GM12878 (cell line): Measurements from ENCODE around the gene C1orf35. TPM values are rescaled to one million over a fixed set of nuclear protein-coding genes. Genes with fewer than 3 reads are reported as not detected.

Source experiments
- ATAC-seq: fragments of 200-7000 bp; cut with Tn5 transposase; 3 replicates; pipeline ENCODE4 v1.9.1; 2020; ENCODE audit warnings: mild to moderate bottlenecking, moderate library complexity
- BruUV-seq: library from RNA; stranded (reverse); fragments of 400-500 nt; replicated peaks from 2 replicates; lab custom pipeline; 2021; lab: Mats Ljungman, UMichigan
- CTCF ChIA-PET: fragments of 300-600 bp; sonication (Branson Sonifier 250); formaldehyde crosslinking; extraction: SDS; loops from one replicate; lab custom pipeline; 2021; ENCODE audit warnings: inconsistent platforms; lab: Yijun Ruan, JAX
- POLR2A ChIA-PET: fragments of 350-600 bp; formaldehyde crosslinking; extraction: SDS; loops from one replicate; lab custom pipeline; 2021; ENCODE audit warnings: inconsistent platforms; lab: Charles Lee
- RAD21 ChIA-PET: fragments of 300-600 bp; sonication (Branson Sonifier 250); formaldehyde crosslinking; loops from one replicate; lab custom pipeline; 2023; ENCODE audit warnings: antibody characterized with exemption; ENCODE audit not compliant: unreplicated experiment; lab: Charles Lee
- SMC1A ChIA-PET: fragments of 300-600 bp; sonication (Branson Sonifier 250); formaldehyde crosslinking; loops from one replicate; lab custom pipeline; 2023; ENCODE audit not compliant: unreplicated experiment, uncharacterized antibody; lab: Charles Lee
- DNase-seq: peaks from one replicate; pipeline ENCODE4 v3.0.0-alpha.2; 2011; ENCODE audit warnings: low read depth, low spot score
- FAIRE-seq: peaks from 3 replicates; lab custom pipeline; 2011; peaks lifted over from hg19 to GRCh38; lab: Jason Lieb, UNC
- H2AFZ ChIP-seq: 2 replicates; pipeline ENCODE4 v1.6.0; 2011; ENCODE audit warnings: low read depth, low read length, control low read depth; ENCODE audit not compliant: control insufficient read depth
- H3K27ac ChIP-seq: 2 replicates; pipeline ENCODE4 v1.5.1; 2011; ENCODE audit warnings: control low read depth; ENCODE audit not compliant: control insufficient read depth, insufficient read depth
- H3K27me3 ChIP-seq, 2 experiments: replicated peaks in 1 of 2; 2 replicates each; pipeline versions ENCODE4 v1.6.0 to v1.6.1; 2011; ENCODE audit warnings: low read length in 1 of 2; ENCODE audit not compliant: control insufficient read depth in 2 of 2, insufficient read depth in 2 of 2
- H3K36me3 ChIP-seq, 2 experiments: 2 replicates each; pipeline ENCODE4 v1.5.1; 2011; ENCODE audit warnings: low read length in 1 of 2; ENCODE audit not compliant: control insufficient read depth in 2 of 2, insufficient read depth in 2 of 2
- H3K4me1 ChIP-seq: 2 replicates; pipeline ENCODE4 v1.6.1; 2011; ENCODE audit warnings: mild to moderate bottlenecking, low read length, moderate library complexity, mixed read lengths; ENCODE audit not compliant: control insufficient read depth, insufficient read depth
- H3K4me2 ChIP-seq: 2 replicates; pipeline ENCODE4 v1.6.0; 2011; ENCODE audit warnings: control low read depth; ENCODE audit not compliant: control insufficient read depth, insufficient read depth
- H3K4me3 ChIP-seq: fragments of 200-600 bp; sonication (generic); 2 replicates; pipeline ENCODE4 v1.5.1; 2016
- H3K79me2 ChIP-seq: 2 replicates; pipeline ENCODE4 v1.6.0; 2011; ENCODE audit warnings: low read length; ENCODE audit not compliant: control insufficient read depth, insufficient read depth
- H3K9ac ChIP-seq: 2 replicates; pipeline ENCODE4 v1.8.0; 2011; ENCODE audit warnings: low read length, control low read depth, mixed read lengths; ENCODE audit not compliant: control insufficient read depth, insufficient read depth
- H3K9me3 ChIP-seq: replicated peaks from 3 replicates; pipeline ENCODE4 v1.5.1; 2011; ENCODE audit warnings: mild to moderate bottlenecking, low read length; ENCODE audit not compliant: control insufficient read depth, insufficient read depth
- H4K20me1 ChIP-seq: 2 replicates; pipeline ENCODE4 v1.6.0; 2011; ENCODE audit not compliant: control insufficient read depth, insufficient read depth
- ASH2L ChIP-seq: fragments of 300-600, 200-600 bp; sonication (generic); IDR thresholded peaks from 2 replicates; pipeline ENCODE4 v1.6.1; 2017; ENCODE audit warnings: low read depth, mild to moderate bottlenecking, borderline replicate concordance
- BACH1 ChIP-seq: fragments of 450-650 bp; IDR thresholded peaks from 2 replicates; pipeline ENCODE4 v1.6.1; 2017; ENCODE audit warnings: mild to moderate bottlenecking, borderline replicate concordance
- BCL11A ChIP-seq: IDR thresholded peaks from 2 replicates; pipeline ENCODE4 v1.6.1; 2011; ENCODE audit warnings: low read depth, low read length
- BRCA1 ChIP-seq: IDR thresholded peaks from 2 replicates; pipeline ENCODE4 v1.6.1; 2011; ENCODE audit warnings: low read depth, low read length, improper control_type of control experiment
- CHD4 ChIP-seq: fragments of 200-600 bp; sonication (generic); IDR thresholded peaks from 2 replicates; pipeline ENCODE4 v1.6.1; 2016; ENCODE audit warnings: mild to moderate bottlenecking
- CUX1 ChIP-seq: IDR thresholded peaks from 2 replicates; pipeline ENCODE4 v1.6.1; 2012; ENCODE audit warnings: improper control_type of control experiment, low read depth, low read length; ENCODE audit not compliant: insufficient replicate concordance
- GABPA ChIP-seq: IDR thresholded peaks from 2 replicates; pipeline ENCODE4 v1.6.1; 2014; ENCODE audit warnings: antibody characterized with exemption, low read depth, mild to moderate bottlenecking, inconsistent platforms
- JUNB ChIP-seq: IDR thresholded peaks from 2 replicates; pipeline ENCODE4 v1.6.1; 2016; ENCODE audit warnings: antibody characterized with exemption, mild to moderate bottlenecking
- MEF2A ChIP-seq: IDR thresholded peaks from 2 replicates; pipeline ENCODE4 v1.6.1; 2011; ENCODE audit warnings: low read depth, mild to moderate bottlenecking, low read length, moderate library complexity; ENCODE audit not compliant: insufficient read depth
- MTA2 ChIP-seq: fragments of 450-650 bp; IDR thresholded peaks from 2 replicates; pipeline ENCODE4 v1.6.1; 2016; ENCODE audit warnings: low read depth, mild to moderate bottlenecking, moderate library complexity
- MYC ChIP-seq: IDR thresholded peaks from 2 replicates; pipeline ENCODE4 v1.6.1; 2011; ENCODE audit warnings: mild to moderate bottlenecking, low read length, moderate library complexity, inconsistent platforms; ENCODE audit not compliant: insufficient read depth, insufficient replicate concordance, insufficient read length, severe bottlenecking
- NR2C1 ChIP-seq: fragments of 450-650 bp; IDR thresholded peaks from 2 replicates; pipeline ENCODE4 v1.6.1; 2017; ENCODE audit warnings: antibody characterized with exemption, mild to moderate bottlenecking, moderate library complexity
- PAX5 ChIP-seq: IDR thresholded peaks from 2 replicates; pipeline ENCODE4 v1.6.1; 2011; ENCODE audit warnings: low read depth, low read length, borderline replicate concordance
- SMAD5 ChIP-seq: IDR thresholded peaks from 2 replicates; pipeline ENCODE4 v1.6.1; 2016; ENCODE audit warnings: antibody characterized with exemption, low read depth
- SMC3 ChIP-seq: IDR thresholded peaks from 2 replicates; pipeline ENCODE4 v1.6.1; 2011; ENCODE audit warnings: low read length, improper control_type of control experiment, borderline replicate concordance
- SREBF1 ChIP-seq: IDR thresholded peaks from 2 replicates; pipeline ENCODE4 v1.6.1; 2012; ENCODE audit warnings: mild to moderate bottlenecking, low read length
- TCF12 ChIP-seq: IDR thresholded peaks from 2 replicates; pipeline ENCODE4 v1.6.1; 2011; ENCODE audit warnings: low read depth, mild to moderate bottlenecking, low read length
- USF1 ChIP-seq: IDR thresholded peaks from 2 replicates; pipeline ENCODE4 v1.6.1; 2011; ENCODE audit warnings: borderline replicate concordance, low read depth, mild to moderate bottlenecking, moderate library complexity, mixed read lengths, low read length; ENCODE audit not compliant: insufficient read depth; ENCODE audit errors: extremely low read length
- WRNIP1 ChIP-seq: IDR thresholded peaks from 2 replicates; pipeline ENCODE4 v1.6.1; 2011; ENCODE audit warnings: low read depth, low read length, improper control_type of control experiment, borderline replicate concordance
- WGBS: methylation state at CpG from one replicate; pipeline ENCODE4 v1.1.6; 2016; ENCODE audit warnings: low lambda C conversion rate; ENCODE audit not compliant: insufficient replicate concordance, insufficient coverage; ENCODE audit errors: missing lambda C conversion rate; 5-methylcytosine and 5-hydroxymethylcytosine counted together
- in situ Hi-C: fragments of 300-500 bp; cut with MboI; formaldehyde crosslinking; loops from 9 replicates; pipeline ENCODE4 v1.14.3; 2018; ENCODE audit warnings: mixed read lengths
- intact Hi-C: fragments of 100-400 bp; cut with micrococcal nuclease; formaldehyde crosslinking; loops from one replicate; pipeline ENCODE4 v1.14.2; 2022; ENCODE audit not compliant: unreplicated experiment
- polyA plus RNA-seq, 11 experiments: library from polyadenylated mRNA; depleted of rRNA in 4 of 11; unstranded in 6 of 11; stranded (reverse) in 5 of 11; fragments of >200 nt; fragmentation: Nextera tagmentation in 4 of 11; fragmentation: Illumina TruSeq in 1 of 11; extraction: Ambion mirVana in 4 of 11; extraction: Trizol in 1 of 11; gene quantifications; 1 replicate in 1 of 11; 2 replicates in 10 of 11; pipeline versions ENCODE4 v1.2.1 to v1.2.3, GENCODE V29; 2011 to 2016; ENCODE audit warnings: inconsistent platforms in 2 of 11, missing spikeins in 2 of 11, low read depth in 1 of 11
- total RNA-seq, 4 experiments: library from RNA; depleted of rRNA in 3 of 4; stranded (reverse); fragments of >200 nt in 3 of 4; fragmentation: Illumina TruSeq in 1 of 4; extraction: Trizol in 1 of 4; gene quantifications; 2 replicates each; pipeline versions ENCODE4 v1.2.1 to v1.2.3, GENCODE V29; 2013 to 2021

The C1orf35 gene
- total and polyA plus RNA-seq, 10 of the 15 experiments (the other 5 are each of a cell fraction or from before 2014, with no cell fraction given), result 2.5 to 27.0 (median 10.6) TPM

GRCh38 chr1:228063251-228064191 is 39.6 kb downstream of the C1orf35 start:
- no peak for FAIRE-seq
- intact Hi-C loops, result no loop called here

More at GRCh38 chr1:228063251-228064191, 39.6 kb downstream of the C1orf35 start:
- Histone ChIP-seq H3K79me2 (no peaks in the 10 kb centered on the region), H3K4me3 (no peak overlapping the region), H3K27ac (no peak overlapping the region), H3K27me3 (peaks cover 0 to 5% of the 10 kb centered on the region in 2 experiments; a peak in 3 of 4 replicates)
- RAD21 ChIA-PET, result interaction anchor here (1.2 kb wide), 1 partner anchor 64 kb away, joined by 7 read pairs; no protein-coding TSS in a partner anchor
- ATAC-seq, result no peak
- no peak for TF ChIP-seq CHD4
- TF ChIP-seq CUX1, result no peak
- TF ChIP-seq USF1, result no peak
- no peak for TF ChIP-seq MYC
- TF ChIP-seq WRNIP1, result no peak
- no peak for TF ChIP-seq BRCA1
- TF ChIP-seq BACH1, result no peak
- TF ChIP-seq PAX5, result no peak
- TF ChIP-seq BCL11A, result no peak
- TF ChIP-seq JUNB, result no peak
- no peak for TF ChIP-seq SMAD5
- no peak for TF ChIP-seq GABPA
- TF ChIP-seq SREBF1, result no peak
- TF ChIP-seq NR2C1, result no peak
- TF ChIP-seq MEF2A, result no peak
- TF ChIP-seq ASH2L, result no peak
- TF ChIP-seq MTA2, result no peak
- TF ChIP-seq TCF12, result no peak
- no peak for TF ChIP-seq SMC3
- TF ChIP-seq, all 136 proteins: peak for 0
- CTCF ChIA-PET, result no interaction called here
- H4K20me1 ChIP-seq, result no peaks in the 10 kb centered on the region
- DNase-seq, result no peak
- POLR2A ChIA-PET, result no interaction called here
- H3K9me3 ChIP-seq, result no peaks in the 10 kb centered on the region; the same call in 2 of the 3 replicates
- no peaks in the 10 kb centered on the region for H3K36me3 ChIP-seq
- BruUV-seq, result no TSS peak
- no peak overlapping the region for H2AFZ ChIP-seq
- no peak overlapping the region for H3K4me2 ChIP-seq
- no peaks in the 10 kb centered on the region for H3K4me1 ChIP-seq
- SMC1A ChIA-PET, result no interaction called here
- no peak overlapping the region for H3K9ac ChIP-seq
- in situ Hi-C loops, result no loop called here
- WGBS, result 37% methylated on average over 15 of the region's 15 CpGs
